GM19025 (cell line): ENCODE results near the gene IGSF8.
A peak's percentile ranks its signal among the peaks of the same experiment; 100 is the strongest.

Experiments
- ATAC-seq: cut with Tn5 transposase; IDR thresholded peaks from one replicate; pipeline ENCODE4 v1.9.1; 2021; ENCODE audit warnings: mild to moderate bottlenecking, low read depth, moderate library complexity; ENCODE audit not compliant: unreplicated experiment

IGSF8 gene

DNA sequence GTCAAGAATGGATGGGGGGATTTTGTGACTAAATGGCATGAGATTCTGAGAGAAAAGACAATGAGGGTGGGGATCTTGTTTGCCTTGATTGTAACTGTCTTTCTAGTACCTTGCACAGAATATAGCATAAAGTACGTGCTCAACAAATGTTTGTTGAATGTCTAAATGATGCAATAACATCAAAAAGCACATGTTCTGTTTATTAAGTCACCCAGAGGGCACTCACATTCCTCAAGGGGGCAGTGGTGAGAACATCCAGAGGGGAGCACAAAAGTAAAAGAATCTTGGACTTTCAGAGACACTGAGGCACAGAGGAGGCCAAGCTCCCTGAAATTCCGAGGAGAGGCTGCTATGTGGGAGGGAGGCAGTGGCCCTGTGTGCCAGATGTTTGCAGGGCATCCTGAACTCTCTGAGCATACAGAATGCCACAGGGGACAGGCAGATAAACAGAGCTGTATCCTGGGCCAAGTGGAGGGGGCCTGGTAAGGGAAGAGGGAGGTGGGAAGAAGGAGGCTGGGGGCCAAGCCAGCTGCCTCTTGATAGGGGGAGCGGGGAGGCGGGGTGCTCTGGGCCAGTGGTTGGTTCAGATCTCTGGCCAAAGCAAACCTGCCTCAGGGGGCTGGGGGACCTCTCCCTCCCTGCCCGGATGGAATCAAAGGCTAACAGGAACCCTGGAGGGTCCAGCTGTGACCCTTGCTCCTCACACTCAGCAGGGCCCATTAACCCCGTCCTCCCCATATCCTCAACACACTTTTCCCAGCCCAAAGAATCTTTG lies 10.7 kb upstream of the IGSF8 start:
- ATAC-seq, result no peak

DNA sequence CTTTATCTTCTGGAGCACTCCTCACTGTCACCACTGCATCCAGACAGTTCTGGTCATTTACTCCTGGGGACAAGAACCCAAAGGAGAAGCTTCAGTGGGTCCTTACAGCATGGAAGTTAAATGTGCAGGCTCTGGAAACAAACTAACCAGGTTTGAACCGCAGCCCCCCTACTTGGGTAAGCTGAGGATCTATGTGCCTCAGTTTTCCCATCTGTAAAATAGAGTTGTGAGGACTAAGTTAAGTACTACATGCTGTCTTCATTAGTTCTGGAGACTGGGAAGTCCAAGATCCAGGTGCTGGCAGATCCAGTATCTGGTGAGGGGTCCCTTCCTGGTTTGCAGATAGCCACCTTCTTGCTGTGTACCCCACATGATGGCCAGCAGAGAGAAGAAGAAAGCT lies 9.1 kb upstream of the IGSF8 start:
- no peak for ATAC-seq

DNA sequence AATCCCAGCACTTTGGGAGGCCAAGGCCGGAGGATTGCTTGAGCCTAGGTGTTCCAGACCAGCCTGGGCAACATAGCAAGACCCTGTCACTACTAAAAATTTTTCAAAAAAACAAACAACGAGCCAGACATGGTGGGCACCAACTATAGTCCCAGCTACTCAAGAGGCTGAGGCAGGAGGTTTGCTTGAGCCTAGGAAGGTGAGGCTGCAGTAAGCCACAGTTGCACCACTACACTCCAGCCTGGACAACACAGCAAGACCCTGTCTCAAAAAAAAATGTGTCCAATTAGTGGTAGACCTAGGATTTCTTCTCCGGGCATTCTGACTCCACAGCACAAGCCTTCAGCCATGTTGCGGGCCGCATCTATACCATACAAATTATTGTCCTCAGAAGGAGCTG lies 6.7 kb upstream of the IGSF8 start:
- no peak for ATAC-seq

DNA sequence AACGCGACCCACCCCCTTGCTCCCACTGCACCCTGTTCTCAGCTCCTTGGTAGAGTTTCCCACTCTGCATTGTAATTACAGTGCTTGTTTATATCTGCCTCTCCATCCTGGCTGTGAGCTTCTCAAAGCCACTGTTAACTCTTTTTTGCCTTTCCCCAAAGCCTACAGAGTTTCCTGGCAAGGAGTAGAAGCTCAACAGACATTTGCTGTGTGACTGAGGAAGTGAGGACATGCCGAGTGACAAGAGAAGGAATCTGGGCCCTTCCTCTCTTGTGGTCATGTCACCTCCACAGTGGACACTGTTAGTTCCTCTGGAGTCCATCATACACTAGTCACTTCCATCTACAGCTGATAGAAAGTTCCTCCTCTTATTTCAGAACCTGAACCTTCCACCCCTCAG lies 6.1 kb upstream of the IGSF8 start:
- ATAC-seq, result no peak

DNA sequence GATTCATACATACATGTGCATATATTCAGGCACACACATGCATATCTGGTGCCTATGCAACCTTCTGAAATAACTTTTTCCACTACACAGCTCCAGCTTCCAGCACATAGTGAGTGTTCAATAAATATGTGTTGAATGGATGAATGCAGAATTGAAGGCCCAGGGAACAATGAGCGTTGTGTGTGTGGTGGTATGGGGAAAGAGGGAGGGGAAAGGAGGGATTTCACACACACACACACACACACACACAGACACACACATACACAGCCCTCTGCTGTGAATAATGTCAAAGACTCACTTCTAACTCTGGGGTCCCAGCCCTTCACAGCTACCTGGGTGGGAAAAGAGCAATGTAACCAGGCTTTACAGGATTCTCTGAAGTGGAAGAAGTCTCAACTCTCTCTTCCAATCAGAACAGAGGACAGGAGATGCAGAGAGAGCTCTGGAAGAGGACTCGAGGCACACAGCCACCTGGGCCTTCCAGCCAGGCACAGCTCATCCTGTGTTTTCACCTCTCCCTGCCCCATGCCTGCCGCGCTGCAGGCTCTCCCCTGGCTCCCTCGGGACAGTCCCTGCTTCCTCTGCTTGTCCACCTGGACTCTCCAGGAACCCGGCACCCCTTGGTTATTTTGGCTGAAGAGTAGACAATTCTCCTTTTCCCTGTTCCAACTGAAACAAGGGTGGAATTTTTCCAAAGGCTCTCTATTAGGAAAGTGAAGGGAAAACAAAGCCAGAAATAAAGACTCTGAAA lies 5.4 kb upstream of the IGSF8 start:
- no peak for ATAC-seq

DNA sequence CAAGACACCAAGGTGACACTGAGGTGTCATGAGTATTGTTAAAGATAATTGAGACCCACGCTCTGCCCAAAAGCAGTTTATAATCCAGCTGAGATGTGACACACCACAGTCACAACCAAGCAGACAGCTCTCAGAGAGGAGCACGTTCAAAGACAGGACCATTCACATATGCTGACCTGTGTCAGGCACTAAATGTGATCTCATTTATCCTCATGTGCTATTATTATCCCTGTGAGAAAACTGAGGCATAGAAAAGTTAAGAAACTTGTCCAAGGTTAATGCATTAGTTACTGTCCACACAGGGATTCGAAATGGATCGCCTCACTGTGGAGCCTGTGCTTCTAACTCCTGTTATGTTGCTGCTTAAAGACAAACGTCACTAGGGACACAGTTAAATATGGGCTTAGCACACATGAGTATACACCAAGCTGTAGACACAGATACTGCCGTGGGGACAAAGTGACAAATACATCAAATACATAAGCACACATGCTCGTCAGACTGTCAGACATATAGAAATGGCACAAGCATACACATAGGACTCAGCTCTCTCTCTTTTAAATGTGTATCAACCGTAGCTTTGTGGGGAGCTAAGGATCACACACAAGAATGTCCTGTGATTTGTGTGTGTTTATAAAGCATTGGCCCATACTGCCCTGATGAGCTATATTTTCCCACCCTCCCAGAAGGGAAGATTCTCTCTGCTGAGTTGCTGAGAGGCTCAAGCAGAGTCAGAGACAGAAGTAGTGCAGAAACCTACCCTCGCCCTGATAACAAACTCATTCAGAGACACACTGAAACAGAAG lies 3.5 kb upstream of the IGSF8 start:
- ATAC-seq, result no peak

DNA sequence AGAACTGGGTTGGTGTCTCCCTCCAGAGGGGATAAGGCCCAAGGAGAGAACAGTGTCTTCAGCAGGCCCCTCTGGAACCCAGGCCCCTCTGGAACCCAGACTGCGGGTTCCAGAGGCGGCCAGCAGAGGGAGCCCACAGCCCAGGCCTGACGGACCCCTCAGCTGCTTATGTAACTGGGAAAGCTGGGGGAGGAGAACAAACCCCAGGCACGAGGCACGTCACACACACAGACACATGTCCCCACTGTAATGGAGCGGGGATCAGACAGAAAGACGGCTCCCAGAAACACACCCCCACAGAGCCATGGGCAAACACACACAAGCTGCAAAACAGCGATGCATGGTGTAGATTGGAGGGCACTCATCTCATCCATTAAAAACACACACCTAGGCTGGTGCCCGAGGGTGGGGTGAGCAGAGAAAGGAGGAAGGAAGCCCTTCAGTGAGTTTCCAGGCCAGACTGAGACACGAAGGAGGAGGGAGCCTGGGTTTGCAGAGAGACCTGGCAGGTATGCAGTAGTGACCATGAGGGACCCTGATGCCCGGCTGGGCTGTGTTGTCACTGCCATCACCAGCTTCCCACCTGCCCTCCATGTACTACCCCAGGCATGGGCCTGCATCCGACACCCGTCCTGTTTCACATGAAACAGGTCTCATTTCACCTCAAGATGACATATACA lies 2.8 kb upstream of the IGSF8 start:
- no peak for ATAC-seq

DNA sequence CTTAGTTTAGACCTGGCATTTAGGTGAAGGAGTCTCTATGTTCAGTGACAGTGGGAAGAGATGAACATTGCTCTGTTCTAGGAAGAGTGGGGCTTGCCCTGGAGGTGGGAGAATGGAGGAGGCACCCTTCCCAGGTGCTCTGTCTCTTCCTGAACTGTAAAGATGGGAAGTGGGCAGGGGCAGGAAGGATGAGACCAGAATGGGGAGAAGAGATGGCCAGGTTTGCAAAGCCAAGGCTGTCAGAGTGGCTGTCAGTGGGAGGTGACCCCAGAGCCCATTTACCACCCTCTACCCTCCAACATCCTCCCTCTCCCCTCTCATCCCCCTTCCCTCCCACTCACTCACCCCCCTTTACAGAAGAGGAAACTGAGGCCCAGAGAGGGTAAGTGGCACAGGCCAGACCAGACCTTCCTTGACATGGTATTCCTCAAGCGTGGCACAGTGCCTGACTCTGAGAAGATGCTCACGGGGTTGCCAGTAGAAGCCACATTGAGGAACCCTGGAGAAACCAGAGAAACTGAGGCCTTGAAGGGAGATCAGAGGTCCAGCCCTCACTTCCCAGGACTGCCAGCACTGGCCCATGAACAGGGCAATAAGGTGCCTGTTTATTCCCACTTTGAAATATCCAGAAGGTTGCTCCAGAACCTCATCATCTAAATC lies 1.4 kb upstream of the IGSF8 start:
- ATAC-seq, result no peak

DNA sequence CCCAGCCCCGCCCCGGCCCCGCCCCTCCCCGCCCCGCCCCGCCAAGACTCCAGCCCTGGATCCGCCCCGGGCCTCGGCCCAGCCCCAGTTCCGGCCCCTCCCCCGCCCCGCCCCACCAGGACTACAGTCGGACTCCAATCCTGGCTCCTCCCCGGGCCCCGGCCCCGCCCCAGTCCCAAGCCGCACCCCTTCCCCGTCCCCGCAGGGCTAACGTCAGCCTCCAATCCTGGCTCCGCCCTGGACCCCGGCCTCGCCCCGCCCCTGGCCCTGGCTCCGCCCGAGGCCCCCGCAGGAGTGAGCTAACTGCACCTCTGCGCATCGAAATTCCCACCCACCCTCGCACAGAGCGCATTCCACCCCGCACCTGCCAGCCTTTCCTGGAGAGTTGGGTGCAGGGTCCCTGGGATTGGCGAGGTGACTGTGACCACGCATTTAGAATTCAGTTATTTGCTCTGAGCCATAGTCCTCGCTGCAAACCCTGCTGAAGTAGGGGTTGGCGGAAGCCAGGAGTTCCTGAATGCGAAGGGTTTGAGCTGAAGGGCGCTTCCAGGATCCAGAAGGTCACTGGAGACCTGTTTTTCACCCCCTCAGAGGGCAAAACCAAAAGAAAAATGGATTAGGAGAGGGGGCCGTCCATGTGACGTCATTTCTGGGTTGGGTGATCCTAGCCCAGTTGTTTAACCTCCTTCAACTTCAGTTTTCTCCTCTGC lies 588 bp upstream of the IGSF8 start:
- ATAC-seq, result peak; percentile 89

DNA sequence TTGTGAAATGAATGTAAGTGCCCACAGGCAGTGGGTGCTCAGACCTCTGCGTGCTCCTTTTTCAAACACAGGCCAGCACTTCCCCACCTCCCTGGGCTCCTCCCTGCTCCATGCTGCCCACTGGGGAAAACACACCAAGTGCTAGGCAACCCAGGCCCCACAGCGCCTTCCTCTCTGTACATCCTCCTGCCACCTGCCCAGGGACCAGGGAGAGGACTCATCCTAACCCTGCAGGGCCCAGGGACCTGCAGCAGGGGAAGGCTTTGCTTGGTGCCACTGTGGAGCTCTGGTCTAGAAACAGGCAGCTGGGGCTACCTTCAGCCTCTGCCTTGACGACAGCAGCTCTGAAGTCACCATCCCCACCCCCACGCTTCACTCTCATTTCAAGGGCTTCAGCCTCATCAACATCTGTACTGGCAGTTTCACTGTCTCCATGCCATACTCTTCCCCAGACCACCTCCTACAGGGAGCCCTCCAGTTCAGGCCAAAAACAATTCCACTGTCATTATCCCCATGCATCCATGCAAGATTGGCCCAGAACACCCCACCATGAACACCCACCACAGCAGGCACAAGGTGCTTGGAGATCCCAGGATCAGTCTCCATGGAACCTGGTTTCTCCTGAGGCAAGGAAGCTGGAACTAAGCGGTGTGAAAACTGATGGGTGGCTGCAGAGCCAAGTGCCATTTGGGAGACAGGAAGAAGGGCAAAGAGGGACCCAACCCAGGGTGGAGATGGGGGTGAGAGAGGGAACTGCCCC lies 1.1 kb downstream of the IGSF8 start:
- ATAC-seq, result no peak

DNA sequence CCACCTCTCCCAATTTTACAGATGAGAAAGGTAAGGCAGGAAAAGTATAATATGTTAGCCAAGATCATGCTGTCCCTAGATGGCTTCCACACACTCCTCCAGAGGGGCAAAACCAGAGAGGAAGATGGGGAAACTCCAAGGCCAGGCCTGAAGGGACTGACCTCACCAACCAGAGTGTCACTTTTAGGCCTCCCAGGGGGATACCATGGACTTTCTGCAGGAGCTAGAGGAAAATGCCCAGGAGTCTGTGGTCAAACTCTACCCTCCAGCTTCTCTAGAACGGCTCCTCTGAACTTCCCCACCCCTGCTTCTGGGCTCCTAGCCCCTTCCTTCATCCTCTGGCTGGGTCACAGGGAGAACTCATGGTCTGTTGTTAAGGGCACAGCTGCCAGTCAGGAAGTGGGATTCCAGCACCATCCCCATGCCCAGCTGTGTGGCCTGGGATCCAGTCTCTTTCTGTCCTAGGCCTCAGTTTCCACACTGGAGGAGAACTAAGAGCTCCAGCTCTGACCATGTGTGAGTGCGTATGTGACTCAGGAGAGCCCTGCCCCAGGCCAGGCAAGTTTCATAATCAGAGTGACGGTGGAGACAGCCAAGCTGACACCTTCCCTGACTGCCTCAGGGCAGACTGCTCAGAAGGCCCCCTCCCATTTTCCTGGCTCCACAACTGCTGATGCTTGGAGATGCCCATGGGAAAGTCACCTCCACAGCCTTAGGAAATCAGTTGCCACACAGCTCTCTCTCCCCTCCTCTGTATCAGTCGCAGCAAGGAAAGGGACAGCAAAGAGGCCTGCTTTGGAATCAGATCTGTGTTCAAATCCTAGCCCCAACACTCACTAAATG lies 1.9 kb downstream of the IGSF8 start:
- no peak for ATAC-seq

DNA sequence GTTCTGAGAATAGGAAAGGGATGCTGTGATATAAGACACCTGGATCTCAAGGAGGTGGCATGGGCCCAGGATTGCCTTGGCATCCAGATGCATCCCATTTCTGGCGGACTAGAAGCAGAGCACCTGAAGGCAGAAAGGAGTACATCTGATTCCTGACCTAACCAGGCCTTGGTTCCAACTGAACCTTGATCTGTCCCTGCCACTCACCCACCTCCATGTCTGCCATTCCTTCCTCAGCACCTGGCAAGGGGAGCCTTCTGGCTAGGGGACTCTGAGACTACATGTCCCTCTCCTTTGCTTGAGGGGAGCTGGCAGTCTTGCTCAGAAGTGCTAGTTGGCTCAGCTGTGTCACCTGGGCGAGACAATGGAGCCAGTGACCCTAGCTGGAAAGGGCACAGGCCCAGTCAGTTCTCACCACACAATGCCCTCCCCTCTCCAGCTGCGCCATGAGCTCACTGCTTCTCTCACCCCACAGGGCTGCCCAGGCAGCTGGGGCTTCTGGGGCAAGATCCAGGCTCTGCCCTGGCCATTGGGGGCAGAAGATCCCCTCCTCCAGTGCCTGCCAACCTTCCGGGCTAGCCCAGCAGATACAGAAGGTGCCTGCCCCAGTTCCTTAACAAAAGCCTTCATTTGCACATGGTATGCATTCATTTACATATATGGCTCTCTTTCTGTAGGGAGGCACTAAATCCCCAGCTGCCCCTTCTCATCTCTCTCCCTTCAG lies 2.9 kb downstream of the IGSF8 start:
- ATAC-seq, result no peak

DNA sequence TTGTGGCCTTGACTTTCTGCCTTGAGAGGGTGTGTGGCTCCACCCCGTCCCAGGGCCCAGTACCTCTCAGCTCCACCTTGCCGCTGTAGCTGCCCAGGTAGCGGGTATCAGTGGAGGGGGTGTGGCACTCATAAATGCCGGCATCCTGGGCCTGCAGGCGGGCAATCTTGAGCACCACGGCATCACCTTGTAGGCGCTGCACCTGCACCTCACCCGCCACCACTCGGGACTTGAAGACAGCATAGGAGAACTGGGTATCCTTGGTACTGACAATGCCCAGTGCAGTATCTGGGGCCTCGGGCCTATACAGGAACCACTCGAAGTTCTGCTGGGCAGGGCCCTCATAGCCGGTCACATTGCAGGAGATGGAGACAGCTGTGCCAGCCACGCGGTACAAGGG lies 3.6 kb downstream of the IGSF8 start:
- no peak for ATAC-seq

DNA sequence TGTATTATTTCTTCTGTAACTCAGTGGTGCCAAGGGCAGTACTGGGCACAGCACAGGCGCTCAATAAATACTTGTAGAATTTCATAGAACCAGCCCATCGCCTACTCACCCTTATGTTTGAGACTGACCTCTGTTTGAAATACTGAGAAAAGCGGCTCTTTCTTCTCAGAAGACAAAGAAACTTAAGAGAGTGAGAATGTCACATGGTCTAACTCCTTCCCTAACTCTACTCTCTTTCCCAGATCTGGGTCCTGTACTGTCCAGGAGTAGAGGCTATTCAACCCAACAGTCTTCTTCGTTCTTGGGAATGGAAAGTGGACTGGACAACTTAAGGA lies 4.2 kb downstream of the IGSF8 start:
- no peak for ATAC-seq

DNA sequence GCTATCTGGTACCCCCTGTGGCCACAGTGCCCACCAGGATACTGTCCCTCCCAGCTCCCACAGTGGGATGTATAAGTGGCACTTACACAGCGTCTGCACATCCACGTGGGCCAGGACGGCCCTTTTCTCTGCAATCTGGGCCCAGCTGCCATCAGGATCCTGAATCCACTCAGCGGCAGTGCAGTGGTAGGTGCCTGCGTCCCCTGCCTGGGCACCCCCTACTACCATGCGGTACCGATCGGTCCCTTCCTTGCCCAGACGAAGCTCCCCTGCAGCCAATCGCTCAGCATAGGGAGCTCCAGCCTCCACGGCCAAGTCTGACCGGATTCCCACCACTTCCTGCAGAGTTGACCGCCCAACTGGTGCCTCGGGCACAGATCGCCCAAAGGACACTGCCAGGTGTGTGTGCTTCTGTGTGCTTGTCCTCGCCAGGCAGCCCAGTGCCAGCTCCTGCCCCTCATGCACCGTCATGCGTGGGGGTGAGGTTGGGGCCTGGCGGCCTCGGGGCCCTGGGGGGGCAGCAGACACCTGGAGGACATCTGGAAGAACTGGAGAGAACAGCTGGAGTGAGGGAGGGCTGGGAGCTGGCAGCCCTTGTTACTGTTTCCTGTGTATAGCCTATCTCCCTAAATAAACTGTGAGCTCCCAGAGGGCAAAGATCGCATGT lies 4.7 kb downstream of the IGSF8 start:
- no peak for ATAC-seq

DNA sequence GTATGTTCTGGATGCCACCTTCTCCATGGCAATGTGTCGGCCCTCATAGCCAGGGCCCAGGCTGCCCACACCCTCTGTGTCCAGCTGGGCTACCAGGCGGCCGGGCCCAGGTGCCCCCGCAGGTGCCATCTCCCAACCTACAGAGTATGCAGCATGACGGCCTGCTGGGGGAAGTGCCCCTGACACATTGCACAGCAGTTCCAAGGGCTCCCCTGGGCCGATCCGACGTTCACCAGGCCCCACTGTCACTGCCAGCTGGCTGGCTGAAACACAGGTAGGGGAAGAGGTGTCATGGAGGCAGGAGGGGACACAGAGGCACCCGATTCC lies 5.4 kb downstream of the IGSF8 start:
- ATAC-seq, result no peak

DNA sequence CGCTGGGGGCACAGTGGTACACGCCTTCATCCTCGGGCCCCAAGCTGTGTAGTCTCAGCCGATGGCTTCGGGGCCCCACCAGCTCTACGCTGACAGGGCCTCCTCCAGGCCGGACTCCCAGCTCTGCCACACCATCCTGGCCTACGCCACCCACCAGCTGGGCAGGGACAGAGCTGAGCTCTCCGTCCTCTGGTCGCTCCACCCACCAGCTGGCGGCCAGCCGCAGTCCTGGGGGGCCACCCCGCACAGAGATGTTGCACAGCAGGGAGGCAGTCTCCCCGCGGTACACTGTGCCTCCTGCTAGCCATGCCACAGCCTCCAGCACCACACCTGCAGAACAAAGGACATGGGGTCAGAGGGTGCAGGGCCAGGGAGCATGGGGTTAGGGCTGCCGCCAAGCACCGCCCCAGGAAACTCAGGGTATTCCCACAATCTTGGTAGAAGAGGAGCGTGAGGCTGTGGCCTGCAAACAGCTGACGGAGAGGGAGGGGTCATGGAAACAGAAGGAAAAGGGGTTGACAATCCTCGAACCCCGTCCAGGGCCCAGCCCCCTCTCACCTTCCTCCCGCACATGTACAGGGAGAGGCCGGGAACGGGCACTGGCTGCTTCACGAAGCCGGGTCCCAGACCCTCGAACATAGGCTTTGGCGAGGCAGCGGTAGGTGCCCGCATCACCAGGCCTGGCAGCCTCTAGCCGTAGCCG lies 5.9 kb downstream of the IGSF8 start:
- no peak for ATAC-seq
